Spleen (tissue), 11 donors: ENCODE results near the gene PACRG. TPM values are rescaled to one million over a fixed set of nuclear protein-coding genes. Genes with fewer than 3 reads are reported as not detected.

Source experiments
- DNase-seq: peaks from one replicate; pipeline ENCODE4 v3.0.0-alpha.2; 2020
- H3K27ac ChIP-seq, 8 donors: fragments of 200-600 bp; sonication (generic) in 7 of 8; 1 replicate in 4 of 8; 2 replicates in 4 of 8; pipeline versions ENCODE4 v1.5.0 to v1.8.0; 2016 to 2021; ENCODE audit warnings: inconsistent platforms in 4 of 8, mild to moderate bottlenecking in 4 of 8, moderate library complexity in 1 of 8
- H3K27me3 ChIP-seq, 7 donors: fragments of 200-600 bp; sonication (generic) in 6 of 7; replicated peaks in 1 of 7; 1 replicate in 4 of 7; 2 replicates in 3 of 7; pipeline versions ENCODE4 v1.5.0 to v1.8.0; 2016 to 2021; ENCODE audit warnings: inconsistent platforms in 3 of 7, mild to moderate bottlenecking in 1 of 7
- H3K36me3 ChIP-seq, 6 donors: fragments of 200-600 bp; sonication (generic) in 5 of 6; 1 replicate in 4 of 6; 2 replicates in 2 of 6; pipeline versions ENCODE4 v1.5.0 to v1.8.0; 2016 to 2021; ENCODE audit warnings: inconsistent platforms in 2 of 6
- H3K4me1 ChIP-seq, 6 donors: fragments of 200-600 bp; sonication (generic) in 5 of 6; 1 replicate in 3 of 6; 2 replicates in 3 of 6; pipeline versions ENCODE4 v1.5.0 to v1.8.0; 2016 to 2021; ENCODE audit warnings: inconsistent platforms in 3 of 6
- H3K4me3 ChIP-seq, 8 donors: fragments of 200-600 bp; sonication (generic) in 7 of 8; 1 replicate in 4 of 8; 2 replicates in 4 of 8; pipeline versions ENCODE4 v1.5.0 to v1.8.0; 2016 to 2021; ENCODE audit warnings: inconsistent platforms in 4 of 8, mild to moderate bottlenecking in 4 of 8, moderate library complexity in 2 of 8
- H3K9me3 ChIP-seq, 8 donors: fragments of 200-600 bp; sonication (generic) in 7 of 8; 1 replicate in 4 of 8; 2 replicates in 4 of 8; pipeline versions ENCODE4 v1.5.0 to v1.8.0; 2016 to 2021; ENCODE audit warnings: inconsistent platforms in 4 of 8
- CTCF ChIP-seq, 11 experiments: fragments of 200-600 bp in 7 of 11; fragments of 450-650 bp in 4 of 11; sonication (generic) in 4 of 11; IDR thresholded peaks in 8 of 11; conservative IDR thresholded peaks in 3 of 11; 1 replicate in 7 of 11; 2 replicates in 4 of 11; pipeline versions ENCODE4 v1.4.0 to v1.8.0; 2016 to 2021; ENCODE audit warnings: antibody characterized with exemption in 11 of 11, inconsistent platforms in 4 of 11, mild to moderate bottlenecking in 1 of 11
- POLR2A ChIP-seq, 3 donors: fragments of 450-650 bp; IDR thresholded peaks; one replicate each; pipeline ENCODE4 v1.5.1; 2017; ENCODE audit warnings: antibody characterized with exemption in 3 of 3, mild to moderate bottlenecking in 1 of 3
- POLR2AphosphoS5 ChIP-seq, 3 donors: sonication (generic); formaldehyde crosslinking; IDR thresholded peaks; one replicate each; pipeline ENCODE4 v1.5.1; 2017; ENCODE audit warnings: antibody characterized with exemption in 3 of 3
- WGBS, 5 donors: extraction: QIAGEN DNeasy Blood & Tissue Kit in 3 of 5; methylation state at CpG; one replicate each; pipeline versions ENCODE4 v1.1.5 to v1.1.7; 2013 to 2018; 5-methylcytosine and 5-hydroxymethylcytosine counted together
- intact Hi-C: fragments of 100-400 bp; cut with DNase I; formaldehyde crosslinking; loops from one replicate; pipeline ENCODE4 v1.15.0; 2023; ENCODE audit warnings: low total_unique reads
- polyA plus RNA-seq, 3 donors: library from polyadenylated mRNA; stranded (reverse); fragments of 200-250 nt; gene quantifications; one replicate each; pipeline ENCODE4 v1.2.1, GENCODE V29; 2013
- total RNA-seq, 7 donors: library from RNA; depleted of rRNA in 3 of 7; stranded (reverse); fragments of >200 nt in 3 of 7; fragmentation: NEBNext Ultra II Directional in 4 of 7; extraction: Animal tissue kit (Norgen Biotek cat#: 25700) in 4 of 7; gene quantifications; one replicate each; pipeline versions ENCODE4 v1.1.0 to v1.2.1, GENCODE V29; 2016 to 2021
- donor health status: healthy with polysubstance abuse.
- donor health status: DM: no; HTN: no; CAD: no; lungs with moderate emphysema.
- donor health status: DM: no; HTN: no; CAD: no.
- donor health status: Bipolar disorder and iron deficiency.
- donor health status: healthy.
- donor health status: DM: no; HTN: no; CAD: no.
- donor health status: DM: yes; HTN: yes; CAD: no.

Gene PACRG
- total and polyA plus RNA-seq, 10 donors: 0.32 to 2.0 (median 1.0) TPM; not detected in 5

GRCh38 chr6:163053667-163054344, 326.0 kb downstream of the PACRG start:
- no peak for DNase-seq
- intact Hi-C loops: no loop called here
- no peaks in the 10 kb centered on the region for H3K4me1 ChIP-seq
- H3K27me3 ChIP-seq: no peaks in the 10 kb centered on the region
- H3K27ac ChIP-seq: no peak overlapping the region
- H3K36me3 ChIP-seq: no peaks in the 10 kb centered on the region
- peaks cover 0 to 10% (median 2%) of the 10 kb centered on the region in 8 donors for H3K9me3 ChIP-seq
- TF ChIP-seq CTCF (IDR thresholded peaks at IDR 0.05 in 8 of 11, conservative IDR thresholded peaks at IDR 0.05 in 3 of 11) (no peak), POLR2A (IDR thresholded peaks at IDR 0.05) (no peak), POLR2AphosphoS5 (IDR thresholded peaks at IDR 0.05) (no peak)
- no peak overlapping the region for H3K4me3 ChIP-seq
- 88 to 96% (median 93%) methylated on average over 11 of the region's 11 CpGs for WGBS, 5 donors

- Histone ChIP-seq H3K27me3 (no peaks in the 10 kb centered on the region), H3K36me3 (no peaks in the 10 kb centered on the region), H3K27ac (no peak overlapping the region), H3K9me3 (peaks cover 0 to 16% (median 5%) of the 10 kb centered on the region in 8 donors), H3K4me1 (no peaks in the 10 kb centered on the region), H3K4me3 (no peak overlapping the region)
- 83 to 95% (median 87%) methylated on average over 5 of the region's 5 CpGs for WGBS, 5 donors
- no peak for DNase-seq
- TF ChIP-seq CTCF (IDR thresholded peaks at IDR 0.05 in 8 of 11, conservative IDR thresholded peaks at IDR 0.05 in 3 of 11) (no peak), POLR2AphosphoS5 (IDR thresholded peaks at IDR 0.05) (no peak), POLR2A (IDR thresholded peaks at IDR 0.05) (no peak)
- intact Hi-C loops: no loop called here
These were observed 326.9 kb downstream of the PACRG start for GRCh38 chr6:163054641-163055040.

- no peaks in the 10 kb centered on the region for H3K36me3 ChIP-seq
- intact Hi-C loops: no loop called here
- no peak overlapping the region for H3K27ac ChIP-seq
- H3K27me3 ChIP-seq: no peaks in the 10 kb centered on the region
- no peaks in the 10 kb centered on the region for H3K4me1 ChIP-seq
- WGBS, 5 donors: 82 to 96% (median 90%) methylated on average over 2 of the region's 2 CpGs
- H3K9me3 ChIP-seq: peaks cover 0 to 16% (median 5%) of the 10 kb centered on the region in 8 donors
- no peak for DNase-seq
- TF ChIP-seq POLR2AphosphoS5 (IDR thresholded peaks at IDR 0.05) (no peak), CTCF (IDR thresholded peaks at IDR 0.05 in 8 of 11, conservative IDR thresholded peaks at IDR 0.05 in 3 of 11) (no peak)
- no peak overlapping the region for H3K4me3 ChIP-seq
These were observed 329.5 kb downstream of the PACRG start for GRCh38 chr6:163057260-163057659.

GRCh38 chr6:163062790-163063189, 335.0 kb downstream of the PACRG start:
- no peak for DNase-seq
- H3K4me1 ChIP-seq: no peaks in the 10 kb centered on the region
- 75 to 96% (median 93%) methylated on average over 2 of the region's 2 CpGs for WGBS, 5 donors
- intact Hi-C loops: no loop called here
- peaks cover 0 to 11% (median 5%) of the 10 kb centered on the region in 8 donors for H3K9me3 ChIP-seq
- H3K4me3 ChIP-seq: no peak overlapping the region
- no peak overlapping the region for H3K27ac ChIP-seq
- TF ChIP-seq POLR2A (IDR thresholded peaks at IDR 0.05) (no peak), CTCF (IDR thresholded peaks at IDR 0.05 in 8 of 11, conservative IDR thresholded peaks at IDR 0.05 in 3 of 11) (no peak), POLR2AphosphoS5 (IDR thresholded peaks at IDR 0.05) (no peak)
- H3K27me3 ChIP-seq: no peaks in the 10 kb centered on the region
- no peaks in the 10 kb centered on the region for H3K36me3 ChIP-seq
